A172 (cell line): Measurements from ENCODE around the gene S100A13. TPM values are rescaled to one million over a fixed set of nuclear protein-coding genes. Genes with fewer than 3 reads are reported as not detected.
"Not testable (repeated sequence)": the region's sequence is repeated elsewhere in the genome, so short reads cannot be mapped to it uniquely, and the experiment has no call there.

Experiments
- DNase-seq: peaks from one replicate; pipeline ENCODE4 v3.0.0-alpha.2; 2015; ENCODE audit warnings: low spot score
- total RNA-seq: library from RNA; depleted of rRNA; stranded (reverse); fragments of >200 nt; shearing (Covaris generic); gene quantifications from 2 replicates; pipeline ENCODE4 v1.2.3, GENCODE V29; 2014; rRNA removed

The S100A13 gene
- total RNA-seq, result 116 and 160 TPM in 2 replicates

DNA sequence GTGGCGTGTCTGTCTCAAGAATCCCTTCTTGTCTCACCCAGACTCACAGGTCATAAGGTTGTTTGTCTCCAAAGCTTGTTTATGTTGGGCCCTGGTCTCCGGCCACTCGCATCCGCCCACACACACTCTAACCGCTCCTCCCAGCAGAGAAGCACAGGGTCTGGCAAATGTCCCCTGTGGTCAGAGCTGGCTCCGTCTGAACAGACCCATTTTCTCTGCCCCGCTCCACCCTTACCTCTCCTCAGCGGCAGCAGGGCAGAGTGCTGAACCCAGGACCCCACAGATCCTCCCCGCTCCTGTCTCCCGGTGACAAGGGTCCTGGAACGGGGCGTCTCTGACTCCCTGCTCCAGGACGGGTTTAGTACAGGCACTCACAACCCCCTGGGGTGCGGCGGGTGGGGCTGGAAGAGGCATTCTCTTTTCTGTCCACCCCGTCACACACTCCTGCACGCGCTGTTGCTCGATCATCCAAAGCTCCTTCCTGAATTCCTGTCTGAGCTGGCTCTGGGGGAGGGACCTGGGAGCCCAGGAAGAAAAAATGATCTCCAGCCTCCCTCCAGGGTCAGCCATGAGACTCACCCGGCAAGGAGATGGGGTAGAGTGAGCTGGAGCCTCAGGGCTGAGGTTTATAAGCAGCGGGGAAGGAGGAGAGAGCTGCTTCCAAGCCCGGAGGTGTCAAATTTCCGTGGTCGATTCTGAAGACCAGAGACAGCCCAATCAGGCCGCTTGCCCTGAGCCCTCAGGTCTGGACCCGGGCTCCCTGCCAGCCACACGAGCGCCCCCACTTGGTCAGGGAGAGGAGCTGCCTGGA lies at the start of gene S100A13:
S100A13 (minus strand) TSS at position 602 of the 811 bp plus-strand sequence. CDS start 1,033 bp downstream, outside the sequence.
- peak; percentile 97 for DNase-seq

DNA sequence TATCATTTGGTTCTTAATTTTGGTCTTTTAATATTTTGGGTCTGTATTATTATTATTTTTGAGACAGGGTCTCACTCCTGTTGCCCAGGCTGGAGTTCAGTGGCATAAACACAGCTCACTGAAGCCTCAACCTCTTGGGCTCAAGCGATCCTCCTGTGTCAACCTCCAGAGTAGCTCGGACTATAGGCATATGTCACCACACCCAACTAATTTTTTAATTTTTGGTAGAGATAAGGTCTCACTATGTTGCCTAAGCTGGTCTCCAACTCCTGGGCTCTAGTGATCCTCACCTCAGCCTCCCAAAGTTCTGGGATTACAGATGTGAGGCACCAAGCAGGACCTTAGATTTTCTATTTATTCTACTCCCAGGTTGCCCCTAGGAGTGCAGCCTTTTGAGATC lies 46.2 kb upstream of the S100A13 start:
- no peak for DNase-seq

DNA sequence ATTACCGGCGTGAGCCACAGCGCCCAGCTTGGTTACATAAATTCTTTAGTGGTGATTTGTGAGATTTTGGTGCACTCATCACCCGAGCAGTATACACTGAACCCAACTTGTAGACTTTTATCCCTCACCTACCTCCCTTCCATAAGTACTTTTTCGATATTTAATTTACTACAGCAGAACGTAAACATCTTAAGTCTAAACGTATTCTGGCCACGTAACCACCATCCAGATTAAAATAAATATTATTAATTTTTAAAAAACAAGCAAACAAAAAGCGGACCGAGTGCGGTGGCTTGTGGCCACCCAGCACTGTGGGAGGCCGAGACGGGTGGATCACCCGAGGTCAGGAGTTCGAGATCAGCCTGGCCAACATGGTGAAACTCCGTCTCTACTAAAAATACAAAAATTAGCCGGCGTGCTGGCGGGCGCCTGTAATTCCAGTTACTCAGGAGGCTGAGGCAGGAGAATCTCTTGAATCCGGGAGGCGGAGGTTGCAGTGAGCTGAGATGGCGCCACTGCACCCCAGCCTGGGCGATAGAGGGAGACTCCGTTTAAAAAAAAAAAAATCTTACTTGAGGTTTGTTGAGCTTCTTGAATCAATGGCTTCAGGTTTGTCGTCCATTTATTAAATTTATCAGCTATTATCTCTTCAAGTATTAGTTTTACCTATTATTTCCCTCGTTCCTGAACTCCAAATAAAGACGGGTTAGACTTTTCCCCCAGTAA lies 44.5 kb upstream of the S100A13 start:
- DNase-seq, result peak; percentile 83

DNA sequence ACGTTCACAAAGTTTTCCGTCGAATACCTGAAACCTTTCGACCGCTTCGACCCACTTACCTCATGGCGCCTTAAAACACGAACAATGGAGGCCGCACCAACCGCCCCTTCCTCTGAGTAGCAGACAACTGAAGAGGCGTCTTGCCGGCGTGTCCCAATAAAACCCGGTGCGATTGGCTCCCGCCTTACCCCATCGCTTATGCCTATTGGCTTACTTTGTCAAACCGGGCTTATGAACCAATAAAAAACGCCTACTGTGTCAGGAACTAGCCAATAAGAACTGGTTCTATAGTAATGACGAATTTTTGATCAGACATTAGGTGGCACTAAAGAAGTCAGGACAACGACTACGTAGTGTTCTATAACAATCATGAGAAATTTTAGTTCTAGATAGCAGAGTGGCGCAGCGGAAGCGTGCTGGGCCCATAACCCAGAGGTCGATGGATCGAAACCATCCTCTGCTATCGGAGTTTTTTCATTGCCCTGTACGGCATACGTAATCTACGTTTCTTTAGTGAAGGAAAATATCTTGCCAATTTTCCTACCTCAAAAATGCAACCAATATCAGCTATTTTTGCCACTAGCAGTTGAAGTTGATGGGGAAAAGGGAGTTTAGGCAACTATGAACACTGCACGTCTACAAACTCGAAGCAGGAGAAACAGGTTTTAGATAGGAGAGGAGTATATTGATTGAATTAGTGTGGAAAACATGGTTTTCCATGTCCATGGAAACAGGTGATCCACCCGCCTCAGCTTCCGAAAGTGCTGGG lies 43.7 kb upstream of the S100A13 start, which contains the start of gene ILF2:
ILF2 (minus strand) TSS at position 135 of the 769 bp plus-strand sequence; CDS start at position 64, 71 bp downstream.
- peak; percentile 100 for DNase-seq

DNA sequence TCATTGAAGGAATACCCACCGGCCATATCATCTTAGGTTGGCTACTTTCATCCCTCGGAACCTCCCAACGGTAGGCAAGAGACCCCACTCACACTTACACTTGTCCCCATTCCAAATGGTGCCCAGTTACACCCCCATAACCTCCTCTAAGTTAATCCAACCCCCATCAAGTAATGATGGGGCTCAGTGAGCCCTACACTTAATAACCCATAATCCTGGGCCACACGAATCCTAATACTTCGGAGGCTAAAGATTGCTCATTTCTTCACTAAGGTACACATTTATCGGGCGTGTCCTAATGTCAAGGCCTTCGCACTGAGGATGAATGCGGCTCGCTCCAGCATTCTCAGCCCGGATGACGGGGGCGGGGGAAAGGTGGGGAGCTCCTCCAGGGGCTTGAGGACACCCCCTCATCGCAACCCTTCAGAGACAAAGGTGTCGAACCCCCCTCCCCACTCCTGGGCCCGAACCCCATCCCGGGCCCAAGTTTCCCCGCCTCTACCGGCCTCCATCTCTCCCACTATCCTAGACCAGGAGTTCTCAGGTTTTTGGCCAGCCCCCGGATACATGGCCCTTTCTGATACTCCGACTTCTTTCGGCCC lies 43.1 kb upstream of the S100A13 start:
- DNase-seq, result no peak

DNA sequence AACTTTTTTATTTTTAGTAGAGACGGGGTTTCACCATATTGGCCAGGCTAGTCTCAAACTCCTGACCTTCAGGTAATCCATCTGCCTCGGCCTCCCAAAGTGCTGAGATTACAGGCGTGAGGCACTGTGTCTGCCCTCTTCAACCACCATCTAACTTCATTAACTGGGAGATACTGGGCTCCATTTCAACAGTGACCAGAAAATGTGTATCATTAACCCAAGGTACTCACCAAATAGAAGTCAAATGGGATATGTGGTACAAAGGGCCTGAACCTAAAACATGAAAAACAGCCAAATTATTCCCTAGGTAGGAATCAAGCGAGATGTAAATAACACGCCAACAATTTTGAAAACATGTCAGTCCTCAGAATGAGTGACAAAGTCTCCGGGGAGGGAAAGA lies 42.3 kb upstream of the S100A13 start:
- no peak for DNase-seq

DNA sequence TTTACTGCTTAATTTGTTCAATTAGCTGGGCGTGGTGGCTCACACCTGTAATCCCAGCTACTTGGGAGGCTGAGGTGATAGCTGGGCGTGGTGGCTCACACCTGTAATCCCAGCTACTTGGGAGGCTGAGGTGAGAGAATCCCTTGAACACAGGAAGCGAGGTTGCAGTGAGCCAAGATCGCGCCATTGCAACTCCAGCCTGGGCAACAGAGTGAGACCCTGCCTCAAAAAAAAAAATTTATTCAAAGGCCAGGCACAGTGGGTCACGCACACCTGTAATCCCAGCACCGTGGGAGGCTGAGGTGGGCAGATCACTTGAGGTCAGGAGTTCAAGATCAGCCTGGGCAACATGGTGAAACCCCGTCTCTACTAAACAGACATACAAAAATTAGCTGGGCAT lies 41.4 kb upstream of the S100A13 start:
- not testable (repeated sequence) for DNase-seq

DNA sequence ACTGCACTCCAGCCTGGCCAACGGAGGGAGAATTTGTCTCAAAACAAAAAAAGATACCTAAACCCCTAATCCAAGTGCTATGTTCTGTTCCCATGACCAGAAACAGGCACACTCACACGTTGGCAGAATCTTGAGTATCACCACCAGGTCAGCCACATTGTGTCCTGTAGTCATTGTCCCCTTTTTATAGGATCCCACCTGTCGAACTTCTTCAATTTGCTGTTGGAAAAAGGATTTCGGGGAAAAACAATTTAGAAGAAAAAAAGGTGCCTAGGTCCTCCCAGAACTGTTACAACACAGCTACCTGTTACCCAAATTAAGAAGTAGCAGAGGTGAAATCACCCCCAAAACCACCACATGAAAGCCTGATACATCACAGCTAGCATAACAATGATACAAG lies 40.1 kb upstream of the S100A13 start:
- DNase-seq, result no peak

DNA sequence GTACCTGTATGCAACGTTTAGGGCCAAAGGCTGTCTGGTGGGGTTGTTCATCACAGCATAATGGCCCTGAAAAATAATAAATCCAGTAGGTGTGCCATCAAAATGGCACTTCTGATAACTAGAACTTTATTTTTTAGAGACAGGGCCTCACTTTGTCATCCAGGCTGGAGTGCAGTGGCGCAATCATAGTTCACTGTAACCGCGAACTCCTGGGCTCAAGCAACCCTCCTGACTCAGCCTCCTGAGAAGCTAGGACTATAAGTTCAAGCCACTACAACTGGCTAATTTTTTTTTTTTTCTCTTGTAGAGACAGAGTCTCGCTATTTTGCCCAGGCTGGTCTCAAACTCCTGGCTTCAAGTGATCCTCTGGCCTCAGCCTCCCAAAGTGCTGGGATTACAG lies 35.9 kb upstream of the S100A13 start:
- DNase-seq, result no peak

DNA sequence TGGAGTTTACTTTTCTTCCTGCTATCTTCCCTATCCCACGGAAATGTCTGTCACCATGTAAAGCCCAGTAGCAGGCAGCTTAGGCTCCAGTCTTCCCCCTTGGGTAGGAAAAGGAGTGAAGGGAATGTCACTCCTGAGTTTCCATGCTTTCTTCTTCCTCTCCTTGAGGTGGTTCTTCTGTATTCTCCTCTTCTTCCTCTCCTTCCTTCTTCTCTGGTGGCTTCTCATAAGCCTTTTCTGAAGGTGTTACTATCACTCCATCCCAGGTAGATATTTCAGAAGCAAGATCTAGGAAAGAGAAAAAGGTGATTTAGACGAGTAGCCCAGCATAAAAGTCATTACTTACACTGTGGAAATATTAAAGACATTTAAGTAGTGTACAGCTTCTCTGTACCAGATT lies 35.0 kb upstream of the S100A13 start:
- DNase-seq, result no peak

DNA sequence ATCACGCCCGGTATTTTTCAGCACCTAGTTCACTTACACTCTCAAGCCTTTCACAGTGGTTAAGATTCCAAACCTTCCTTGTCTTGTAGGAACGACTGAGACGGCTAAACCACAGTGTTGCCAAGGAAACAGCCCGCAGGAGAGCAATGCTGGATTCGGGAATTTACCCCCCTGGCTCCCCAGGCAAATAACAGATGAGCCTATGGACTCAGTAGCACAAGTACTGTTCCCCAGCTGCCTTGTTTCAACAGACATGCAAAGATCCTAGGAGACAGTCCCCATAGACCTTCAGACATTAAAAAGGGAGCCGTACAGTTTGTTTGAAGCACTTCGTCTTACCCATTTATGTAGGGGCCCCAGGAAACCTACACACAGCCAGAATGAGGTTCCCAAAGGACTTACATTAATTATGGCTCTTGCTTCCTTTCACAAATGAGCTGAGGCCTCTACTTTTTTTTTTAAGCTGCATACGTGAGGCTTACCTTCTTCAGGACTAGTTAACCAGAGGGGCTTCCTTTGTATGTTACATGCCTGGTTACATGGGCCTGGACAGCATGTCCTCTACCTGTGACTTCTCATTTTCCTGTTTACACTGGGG lies 33.9 kb upstream of the S100A13 start:
- DNase-seq, result no peak

DNA sequence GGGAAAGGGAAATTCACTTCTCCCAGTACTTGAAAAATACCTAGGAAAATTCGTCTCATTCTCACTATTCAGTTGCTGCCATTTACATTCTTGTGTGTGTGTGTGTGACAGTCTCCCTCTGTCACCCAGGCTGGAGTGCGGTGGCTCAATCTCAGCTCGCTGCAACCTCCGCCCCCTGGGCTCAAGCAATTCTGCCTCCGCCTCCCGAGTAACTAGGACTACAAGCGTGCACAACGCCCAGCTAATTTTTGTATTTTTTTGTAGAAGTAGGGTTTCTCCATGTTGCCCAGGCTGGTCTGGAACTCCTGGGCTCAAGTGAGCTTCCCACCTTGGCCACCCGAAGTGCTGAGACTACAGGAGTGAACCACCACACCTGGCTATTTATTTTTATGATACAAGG lies 32.4 kb upstream of the S100A13 start:
- no peak for DNase-seq

DNA sequence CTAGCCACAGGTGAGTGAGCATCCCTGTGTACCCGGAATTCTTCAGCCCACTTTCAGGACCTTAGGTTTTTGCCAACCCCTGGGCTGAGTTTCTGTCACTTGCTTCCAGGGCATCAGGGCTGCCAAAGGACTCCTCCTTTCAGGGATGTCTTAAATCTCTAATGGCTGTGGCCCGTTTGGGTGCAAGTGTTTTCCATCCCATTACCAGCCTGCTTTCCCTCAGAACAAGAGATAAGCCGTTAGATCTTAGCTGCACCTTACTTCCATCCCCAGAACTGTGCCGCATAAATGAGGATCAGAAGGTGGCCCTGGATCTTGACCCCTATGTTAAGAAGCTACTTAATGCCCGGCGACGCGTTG lies 31.9 kb upstream of the S100A13 start:
- no peak for DNase-seq

DNA sequence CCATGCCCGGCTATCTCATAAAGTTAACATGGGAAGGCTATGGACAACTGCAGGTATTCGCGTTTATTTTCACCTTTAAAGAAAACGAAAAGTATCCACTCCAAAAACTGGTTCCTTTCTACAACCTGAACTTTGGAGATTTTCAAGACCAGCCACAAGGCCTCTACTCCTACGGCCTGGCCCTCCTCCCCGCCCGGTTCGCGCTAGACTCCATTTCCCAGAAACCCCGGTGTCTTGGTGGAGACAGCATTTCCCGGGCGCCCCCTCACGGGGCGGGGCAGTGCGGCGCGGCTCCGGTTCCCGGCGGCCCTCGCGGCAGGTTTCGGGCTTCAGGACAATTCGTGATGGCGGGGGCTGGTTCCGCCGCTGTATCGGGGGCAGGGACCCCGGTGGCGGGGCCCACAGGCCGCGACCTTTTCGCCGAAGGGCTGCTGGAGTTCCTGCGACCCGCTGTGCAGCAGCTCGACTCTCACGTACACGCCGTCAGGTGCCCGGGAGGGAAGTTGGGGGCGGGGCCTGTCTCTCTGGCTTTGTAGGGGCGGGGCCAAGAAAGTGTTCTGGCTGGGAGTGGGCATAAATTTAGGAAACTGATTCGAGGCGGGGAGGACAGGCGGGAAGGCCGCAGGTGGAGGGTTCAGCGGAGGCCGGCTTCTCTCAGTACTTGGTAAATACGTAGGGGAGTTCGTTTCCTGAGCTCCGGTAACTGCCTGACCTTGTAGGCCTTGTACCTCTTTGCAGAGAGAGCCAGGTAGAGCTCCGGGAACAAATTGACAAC lies 31.3 kb upstream of the S100A13 start, which contains the start of gene SNAPIN:
SNAPIN (plus strand) TSS at position 304 of the 775 bp plus-strand sequence; CDS start at position 345, 41 bp downstream.
- peak; percentile 86 for DNase-seq

DNA sequence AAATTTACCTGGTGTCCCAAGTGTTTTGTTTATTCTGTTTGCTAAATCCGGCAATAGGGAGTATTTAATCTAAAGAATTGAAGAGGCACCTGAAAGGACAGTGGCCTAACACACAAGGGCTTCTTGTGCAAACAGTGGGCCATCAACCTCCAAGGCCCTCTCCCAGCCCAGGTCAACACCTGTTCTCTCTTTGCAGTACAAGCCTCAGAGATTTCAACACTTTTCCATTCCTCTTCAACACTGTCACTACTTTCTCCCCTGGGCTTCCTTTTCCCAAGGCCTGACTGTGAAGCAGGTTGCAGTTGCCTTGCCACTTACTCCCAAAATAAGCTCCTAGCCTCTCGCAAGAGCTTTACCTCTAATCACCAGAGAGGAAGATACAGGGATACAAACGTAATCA lies 28.0 kb upstream of the S100A13 start:
- no peak for DNase-seq

DNA sequence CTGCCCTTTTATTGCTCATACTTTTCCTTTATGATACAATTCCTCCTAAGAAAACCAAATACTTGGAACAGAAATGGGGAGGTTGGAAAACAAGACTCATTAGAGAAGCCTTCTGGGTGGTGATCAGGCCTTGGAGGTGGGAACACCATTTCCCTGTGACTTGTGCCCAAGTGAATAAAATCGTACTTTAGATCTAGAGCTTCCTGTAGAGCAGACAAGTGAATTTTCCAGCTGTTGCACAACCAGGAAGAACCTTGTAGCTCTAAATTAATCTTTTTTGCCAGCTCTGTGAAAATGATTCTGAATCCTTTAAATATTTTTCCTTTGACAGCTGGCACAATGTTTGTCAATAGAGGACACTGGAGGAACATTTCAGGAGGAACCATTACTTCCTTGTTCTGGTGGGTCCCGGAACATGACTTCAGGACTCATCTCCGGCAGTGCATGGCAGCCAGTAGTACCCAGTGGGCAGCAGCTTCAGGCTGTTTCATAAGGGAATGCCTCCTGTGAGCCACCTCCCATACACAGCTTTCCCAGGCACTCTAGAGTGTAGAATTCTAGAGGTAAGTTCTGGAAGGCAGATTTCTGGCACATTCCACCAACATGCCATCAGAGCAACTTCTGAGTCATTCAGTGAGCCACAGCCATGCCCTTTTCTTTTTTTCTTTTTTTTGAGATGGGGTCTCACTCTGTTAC lies 25.6 kb upstream of the S100A13 start:
- peak; percentile 46 for DNase-seq

DNA sequence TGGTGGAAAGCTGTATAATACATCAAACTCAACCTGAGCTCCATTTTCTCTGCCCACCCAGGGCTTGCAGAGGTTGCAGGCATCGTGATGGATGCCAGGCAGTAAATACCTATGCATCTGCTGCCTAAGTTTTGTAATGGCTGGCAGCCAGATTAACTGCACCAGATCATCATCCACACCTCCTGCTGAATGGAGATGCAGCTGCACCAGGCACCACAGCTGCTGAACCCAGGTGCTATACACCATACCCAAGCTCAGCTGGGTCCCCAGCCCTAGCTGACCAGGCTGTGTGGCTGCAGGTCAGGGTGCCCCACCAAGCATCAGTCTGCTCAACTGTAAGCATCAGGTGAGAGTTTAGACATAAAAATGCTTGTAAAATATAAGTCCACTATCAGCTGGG lies 24.5 kb upstream of the S100A13 start:
- no peak for DNase-seq

DNA sequence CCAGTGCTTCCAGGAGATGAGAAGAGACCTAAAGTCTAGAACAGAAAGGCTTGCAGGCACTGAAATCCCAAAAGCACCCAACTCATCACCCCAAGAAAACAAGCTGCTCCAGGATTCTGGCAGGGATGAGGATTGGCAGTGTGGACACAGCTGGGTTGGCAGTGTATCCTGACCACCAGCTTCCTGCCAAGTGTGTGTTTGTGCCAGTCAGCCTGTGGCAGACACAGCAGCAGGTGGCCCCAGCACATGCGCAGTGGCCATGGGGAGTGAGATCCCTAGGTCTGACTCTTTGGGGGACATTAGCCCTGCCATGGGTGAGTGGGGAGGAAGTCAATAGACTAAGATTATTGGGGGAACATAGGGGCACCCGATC lies 22.5 kb upstream of the S100A13 start:
- DNase-seq, result peak; percentile 64

DNA sequence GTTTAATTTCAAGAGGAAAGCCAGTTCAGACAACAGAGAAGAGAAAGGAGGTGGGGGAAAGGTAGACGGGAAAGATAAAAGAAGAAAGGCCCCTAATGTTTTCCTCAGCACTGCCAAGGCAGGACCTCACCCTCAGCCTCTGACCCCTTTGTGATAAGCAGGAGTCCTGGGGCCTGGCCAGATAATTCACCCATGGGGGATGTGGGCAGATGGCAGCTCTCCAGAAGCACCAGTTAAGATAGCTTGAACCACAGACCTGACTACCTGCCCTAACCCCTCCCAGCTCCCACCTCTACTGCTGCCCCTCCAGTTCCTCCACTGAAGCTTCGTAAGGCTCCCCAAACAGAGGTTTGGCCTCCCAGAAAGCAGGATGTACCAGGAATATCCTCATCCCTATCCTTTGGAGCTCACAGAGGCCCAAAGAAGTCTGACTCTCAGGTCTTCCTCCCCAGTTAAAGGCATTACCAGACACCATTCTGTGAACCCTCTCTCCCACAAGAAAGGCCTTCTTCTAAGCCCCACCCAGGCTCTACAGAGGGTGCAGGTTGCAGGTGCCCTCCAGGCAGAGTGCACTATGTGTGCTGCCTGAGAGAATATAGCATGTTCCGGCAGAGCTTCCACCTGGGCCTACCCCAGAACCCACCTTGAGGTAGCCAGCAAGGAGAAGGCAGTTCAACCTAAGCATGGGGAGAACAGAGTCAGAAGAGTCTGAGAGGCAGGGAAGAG lies 22.0 kb upstream of the S100A13 start:
- no peak for DNase-seq
